Measurements from ENCODE around the gene STON2. TPM values are rescaled to one million over a fixed set of nuclear protein-coding genes. Genes with fewer than 3 reads are reported as not detected.

STON2 gene
- total and polyA plus RNA-seq, 2 of the 13 experiments (the other 11 are each of a cell fraction or from before 2014, with no cell fraction given) = 2.1 to 11.0 TPM

DNA sequence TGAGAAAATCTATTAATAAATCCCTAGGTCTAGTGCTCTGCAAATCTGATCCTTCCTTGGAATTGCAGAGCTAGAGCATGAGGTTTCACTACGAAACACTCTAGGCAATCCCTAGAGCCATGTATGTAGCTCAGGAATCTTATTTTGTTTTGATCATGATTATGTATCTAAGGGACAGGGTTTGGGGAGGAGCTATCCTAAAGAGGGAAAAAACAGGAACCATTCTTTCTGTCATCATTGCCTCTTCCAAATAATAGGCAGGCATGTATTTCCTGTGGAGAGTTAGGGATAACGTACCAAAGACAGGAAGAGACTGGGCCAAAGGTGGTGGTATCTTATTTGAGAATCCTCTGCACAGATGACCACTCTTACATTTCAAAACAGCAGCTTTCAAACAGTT, 90.6 kb downstream of the STON2 start (continued):
- TF ChIP-seq EHMT2 (IDR thresholded peaks at IDR 0.05; ENCODE audit: borderline replicate concordance, low read depth, low read length) = no peak
- TF ChIP-seq ZFAT (CRISPR knock-in tag; conservative IDR thresholded peaks at IDR 0.05) = no peak
- TF ChIP-seq U2AF2 (IDR thresholded peaks at IDR 0.05; ENCODE audit: low read depth, low read length) = no peak
- no peak for TF ChIP-seq ESRRA (CRISPR knock-in tag; IDR thresholded peaks at IDR 0.05; ENCODE audit: low read depth)
- TF ChIP-seq HIVEP1 (CRISPR knock-in tag; IDR thresholded peaks at IDR 0.05) = no peak
- TF ChIP-seq GZF1 (CRISPR knock-in tag; IDR thresholded peaks at IDR 0.05) = no peak
- TF ChIP-seq AKAP8 (CRISPR knock-in tag; IDR thresholded peaks at IDR 0.05) = no peak

- ChIA-PET POLR2A (no interaction called here), CTCF (ENCODE audit: low intra/inter-chr PET ratio, low total read pairs) (no interaction called here)
- DNase-seq (ENCODE audit: low spot score) = no peak
- Histone ChIP-seq H3K4me1 (ENCODE audit: insufficient read depth, low read length) (peaks cover 40% of the 10 kb centered on the region), H3K4me2 (ENCODE audit: low read depth, low read length) (no peak overlapping the region), H3K27me3 (ENCODE audit: control insufficient read depth in 1 of 2, insufficient read depth in 2 of 2, low read length in 2 of 2) (no peaks in the 10 kb centered on the region; a peak in 1 of 5 replicates), H3K36me3 (replicated peaks in 1 of 2; ENCODE audit: control insufficient read depth in 1 of 2, insufficient read depth in 2 of 2, low read length in 2 of 2) (no peaks in the 10 kb centered on the region), H4K20me1 (ENCODE audit: insufficient read depth, low read length) (no peaks in the 10 kb centered on the region), H3K27ac (ENCODE audit: extremely low read length, insufficient read depth, low read length) (no peak overlapping the region), H3K4me3 (replicated peaks in 1 of 3; ENCODE audit: insufficient read depth in 1 of 3, low read depth in 2 of 3, low read length in 3 of 3) (no peak overlapping the region), H3K79me2 (ENCODE audit: insufficient read depth, low read length) (no peaks in the 10 kb centered on the region), H3K9ac (ENCODE audit: insufficient read depth, low read depth, low read length) (no peak overlapping the region), H2AFZ (ENCODE audit: low read length) (no peak overlapping the region), H3K9me3 (ENCODE audit: low read length) (no peaks in the 10 kb centered on the region)
- ATAC-seq = no peak
- TF ChIP-seq NR1H2 (CRISPR knock-in tag; IDR thresholded peaks at IDR 0.05; ENCODE audit: borderline replicate concordance, low read depth) = no peak
- no peak for TF ChIP-seq GTF2F1 (IDR thresholded peaks at IDR 0.05; ENCODE audit: low read length)
- TF ChIP-seq RFX1 (IDR thresholded peaks at IDR 0.05) = no peak
- TF ChIP-seq ZNF598 (CRISPR knock-in tag; IDR thresholded peaks at IDR 0.05; ENCODE audit: borderline replicate concordance) = no peak
- TF ChIP-seq, protein P1, sequence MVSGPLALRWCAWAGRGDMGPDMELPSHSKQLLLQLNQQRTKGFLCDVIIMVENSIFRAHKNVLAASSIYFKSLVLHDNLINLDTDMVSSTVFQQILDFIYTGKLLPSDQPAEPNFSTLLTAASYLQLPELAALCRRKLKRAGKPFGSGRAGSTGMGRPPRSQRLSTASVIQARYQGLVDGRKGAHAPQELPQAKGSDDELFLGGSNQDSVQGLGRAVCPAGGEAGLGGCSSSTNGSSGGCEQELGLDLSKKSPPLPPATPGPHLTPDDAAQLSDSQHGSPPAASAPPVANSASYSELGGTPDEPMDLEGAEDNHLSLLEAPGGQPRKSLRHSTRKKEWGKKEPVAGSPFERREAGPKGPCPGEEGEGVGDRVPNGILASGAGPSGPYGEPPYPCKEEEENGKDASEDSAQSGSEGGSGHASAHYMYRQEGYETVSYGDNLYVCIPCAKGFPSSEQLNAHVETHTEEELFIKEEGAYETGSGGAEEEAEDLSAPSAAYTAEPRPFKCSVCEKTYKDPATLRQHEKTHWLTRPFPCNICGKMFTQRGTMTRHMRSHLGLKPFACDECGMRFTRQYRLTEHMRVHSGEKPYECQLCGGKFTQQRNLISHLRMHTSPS (CRISPR knock-in tag; IDR thresholded peaks at IDR 0.05; ENCODE audit: low read depth) = no peak
- WGBS (ENCODE audit: low lambda C conversion rate) = 90% methylated on average over 3 of the region's 3 CpGs
- BruUV-seq (replicated peaks) = no TSS peak
- intact Hi-C loops (cut with micrococcal nuclease; ENCODE audit: unreplicated experiment) (no loop called here), in situ Hi-C loops (cut with HindIII; ENCODE audit: extremely low pct_ligation_motif_present, low pct_unique_long_range_greater_than_20kb) (no loop called here)
- no peak for FAIRE-seq
Measured at GRCh38 chr14:81305743-81306142, 94.4 kb downstream of the STON2 start.
